K562 (cell line): ENCODE measurements around the gene AK5. TPM values are rescaled to one million over a fixed set of nuclear protein-coding genes. Genes with fewer than 3 reads are reported as not detected.

Experiments used
- ATAC-seq: fragments of 200-7000 bp; cut with Tn5 transposase; 3 replicates; pipeline ENCODE4 v1.9.1; 2020; ENCODE audit warnings: moderate library complexity
- BruUV-seq: library from RNA; stranded (reverse); fragments of 400-500 nt; replicated peaks from 2 replicates; lab custom pipeline; 2021; lab: Mats Ljungman, UMichigan
- CTCF ChIA-PET: fragments of 300-600 bp; formaldehyde crosslinking; extraction: SDS; loops from one replicate; lab custom pipeline; 2021; ENCODE audit warnings: low intra/inter-chr PET ratio; lab: Yijun Ruan, JAX
- POLR2A ChIA-PET: fragments of 300-600, 350-650 bp; sonication (Branson Sonifier 250); formaldehyde crosslinking; extraction: SDS; loops from one replicate; lab custom pipeline; 2021; ENCODE audit warnings: antibody characterized with exemption, inconsistent platforms; lab: Yijun Ruan, JAX
- DNase-seq, 4 experiments: peaks; one replicate each; pipeline versions ENCODE4 v3.0.0 to v3.0.0-alpha.2; 2011 to 2018; ENCODE audit warnings: low spot score in 3 of 4, mixed read lengths in 3 of 4; ENCODE audit errors: extremely low read depth in 1 of 4
- FAIRE-seq: peaks from 2 replicates; lab custom pipeline; 2011; peaks lifted over from hg19 to GRCh38; lab: Jason Lieb, UNC
- H2AFZ ChIP-seq: 2 replicates; pipeline ENCODE4 v1.6.0; 2011; ENCODE audit warnings: low read depth, low read length, control low read depth, inconsistent platforms
- H3K27ac ChIP-seq: fragments of 200-600 bp; 3 replicates; pipeline ENCODE4 v1.8.0; 2011; ENCODE audit warnings: low read depth, mild to moderate bottlenecking, control low read depth, inconsistent platforms, low read length, moderate library complexity, mixed read lengths; ENCODE audit errors: extremely low read depth
- H3K27me3 ChIP-seq, 2 experiments: fragments of 300-600 bp in 1 of 2; 2 replicates in 1 of 2; 3 replicates in 1 of 2; pipeline versions ENCODE4 v1.6.0 to v1.8.0; 2011; ENCODE audit warnings: inconsistent platforms in 2 of 2, low read length in 2 of 2, mild to moderate bottlenecking in 1 of 2, mixed read lengths in 1 of 2, moderate library complexity in 1 of 2; ENCODE audit not compliant: control insufficient read depth in 2 of 2, insufficient read depth in 2 of 2
- H3K36me3 ChIP-seq: fragments of 300-600 bp; 3 replicates; pipeline ENCODE4 v1.8.0; 2011; ENCODE audit warnings: mild to moderate bottlenecking, low read length, inconsistent platforms; ENCODE audit not compliant: control insufficient read depth, insufficient read depth
- H3K4me1 ChIP-seq, 2 experiments: fragments of 200-600 bp in 1 of 2; replicated peaks in 1 of 2; 2 replicates in 1 of 2; 3 replicates in 1 of 2; pipeline versions ENCODE4 v1.5.1 to v1.8.0; 2011; ENCODE audit warnings: inconsistent platforms in 2 of 2, low read length in 2 of 2, mild to moderate bottlenecking in 1 of 2, mixed read lengths in 1 of 2, moderate library complexity in 1 of 2; ENCODE audit not compliant: control insufficient read depth in 2 of 2, insufficient read depth in 2 of 2
- H3K4me2 ChIP-seq: 2 replicates; pipeline ENCODE4 v1.6.1; 2011; ENCODE audit warnings: low read length, control low read depth, inconsistent platforms, mixed read lengths; ENCODE audit not compliant: insufficient read depth
- H3K4me3 ChIP-seq: fragments of 200-600 bp; sonication (generic), shearing (Covaris generic); 2 replicates; pipeline ENCODE4 v1.5.1; 2016; ENCODE audit warnings: control low read depth, inconsistent platforms
- H3K79me2 ChIP-seq: fragments of 200-600 bp; 3 replicates; pipeline ENCODE4 v1.8.0; 2011; ENCODE audit warnings: low read length, inconsistent platforms; ENCODE audit not compliant: control insufficient read depth, insufficient read depth
- H3K9ac ChIP-seq, 2 experiments: 2 replicates each; pipeline versions ENCODE4 v1.6.0 to v1.6.1; 2011; ENCODE audit warnings: low read depth in 2 of 2, low read length in 2 of 2, control low read depth in 1 of 2, inconsistent platforms in 1 of 2, mild to moderate bottlenecking in 1 of 2, mixed read lengths in 1 of 2; ENCODE audit not compliant: insufficient read depth in 1 of 2
- H3K9me1 ChIP-seq: one replicate; pipeline ENCODE4 v1.6.0; 2011; ENCODE audit warnings: inconsistent platforms, mild to moderate bottlenecking, low read length, moderate library complexity; ENCODE audit not compliant: control insufficient read depth, insufficient read depth
- H3K9me3 ChIP-seq: replicated peaks from 2 replicates; pipeline ENCODE4 v1.5.1; 2011; ENCODE audit warnings: low read depth, low read length, inconsistent platforms; ENCODE audit not compliant: control insufficient read depth, insufficient read depth
- H4K20me1 ChIP-seq: replicated peaks from 2 replicates; pipeline ENCODE4 v1.6.1; 2011; ENCODE audit warnings: low read length, inconsistent platforms, mixed read lengths; ENCODE audit not compliant: control insufficient read depth, insufficient read depth
- ESRRA ChIP-seq: fragments of 450-650 bp; IDR thresholded peaks from 2 replicates; pipeline ENCODE4 v1.6.1; 2014; ENCODE audit warnings: low read depth, mild to moderate bottlenecking, moderate library complexity, borderline replicate concordance
- FOSL1 ChIP-seq: fragments of 200-800 bp; sonication (Bioruptor generic); conservative IDR thresholded peaks from 2 replicates; pipeline ENCODE4 v1.6.1; 2016; ENCODE audit warnings: missing genetic modification characterization, missing compliant biosample characterization
- MAZ ChIP-seq, 2 experiments: fragments of 450-650 bp in 1 of 2; sonication (generic) in 1 of 2; formaldehyde crosslinking; IDR thresholded peaks in 1 of 2; conservative IDR thresholded peaks in 1 of 2; 2 replicates each; pipeline versions ENCODE4 v1.4.0 to v1.5.0; 2020; ENCODE audit warnings: mild to moderate bottlenecking in 1 of 2, missing genetic modification reagents in 1 of 2
- NBN ChIP-seq: fragments of 450-650 bp; IDR thresholded peaks from 2 replicates; pipeline ENCODE4 v1.6.1; 2016; ENCODE audit warnings: low read depth, mild to moderate bottlenecking
- NR2C2 ChIP-seq, 2 experiments: fragments of 200-800 bp in 1 of 2; sonication (Bioruptor generic) in 1 of 2; sonication (generic) in 1 of 2; formaldehyde crosslinking in 1 of 2; IDR thresholded peaks; 2 replicates each; pipeline versions ENCODE4 v1.6.1 to v1.8.0; 2016 to 2022; ENCODE audit warnings: mild to moderate bottlenecking in 1 of 2, missing compliant biosample characterization in 1 of 2, missing genetic modification characterization in 1 of 2, missing genetic modification reagents in 1 of 2
- PML ChIP-seq: IDR thresholded peaks from 2 replicates; pipeline ENCODE4 v1.6.1; 2012; ENCODE audit warnings: low read length, inconsistent platforms
- SOX6 ChIP-seq: fragments of 450-650 bp; IDR thresholded peaks from 2 replicates; pipeline ENCODE4 v1.6.1; 2014; ENCODE audit warnings: mild to moderate bottlenecking
- TCF7L2 ChIP-seq: fragments of 150-350 bp; IDR thresholded peaks from 2 replicates; pipeline ENCODE4 v1.6.1; 2016; ENCODE audit warnings: low read depth, mild to moderate bottlenecking, low read length, moderate library complexity
- TRIM24 ChIP-seq, 2 experiments: fragments of 450-650 bp; IDR thresholded peaks; 2 replicates each; pipeline ENCODE4 v1.6.1; 2016
- USF1 ChIP-seq: sonication (generic); formaldehyde crosslinking; IDR thresholded peaks from 2 replicates; pipeline ENCODE4 v1.9.0; 2022; ENCODE audit warnings: mild to moderate bottlenecking, missing genetic modification reagents
- ZBTB1 ChIP-seq: sonication (generic); formaldehyde crosslinking; IDR thresholded peaks from 2 replicates; pipeline ENCODE4 v1.8.1; 2023; ENCODE audit warnings: missing genetic modification reagents, low read depth, mild to moderate bottlenecking, borderline replicate concordance
- ZBTB12 ChIP-seq: fragments of 250-450 bp; sonication (Bioruptor Pico); IDR thresholded peaks from 2 replicates; pipeline ENCODE4 v1.4.0; 2020
- ZFX ChIP-seq: sonication (generic); formaldehyde crosslinking; IDR thresholded peaks from 2 replicates; pipeline ENCODE4 v1.8.0; 2022; ENCODE audit warnings: mild to moderate bottlenecking, missing genetic modification reagents, moderate library complexity
- ZMIZ1 ChIP-seq, 2 experiments: fragments of 150-350 bp in 1 of 2; IDR thresholded peaks; 2 replicates each; pipeline ENCODE4 v1.6.1; 2012 to 2016; ENCODE audit warnings: low read depth in 2 of 2, low read length in 2 of 2, mild to moderate bottlenecking in 1 of 2, moderate library complexity in 1 of 2
- ZNF408 ChIP-seq: fragments of 250-450 bp; sonication (Bioruptor Pico); IDR thresholded peaks from 2 replicates; pipeline ENCODE4 v1.4.0; 2020; ENCODE audit warnings: low read depth, mild to moderate bottlenecking, moderate library complexity
- ZNF507 ChIP-seq: conservative IDR thresholded peaks from 2 replicates; pipeline ENCODE4 v1.6.1; 2017; ENCODE audit warnings: missing genetic modification characterization, missing compliant biosample characterization
- WGBS: fragments of 100-300 bp; shearing (Covaris generic); methylation state at CpG from one replicate; pipeline ENCODE4 v1.1.6; 2016; ENCODE audit warnings: low coverage, mixed read lengths; ENCODE audit not compliant: insufficient coverage; ENCODE audit errors: missing lambda C conversion rate; 5-methylcytosine and 5-hydroxymethylcytosine counted together
- in situ Hi-C: fragments of 300-500 bp; cut with MboI; formaldehyde crosslinking; loops from 4 replicates; pipeline ENCODE4 v1.15.0; 2018; ENCODE audit warnings: inconsistent platforms, mixed read lengths
- intact Hi-C: fragments of 100-400 bp; cut with micrococcal nuclease; formaldehyde crosslinking; loops from 2 replicates; pipeline ENCODE4 v1.14.2; 2022
- polyA plus RNA-seq, 8 experiments: library from polyadenylated mRNA; depleted of rRNA in 4 of 8; stranded (reverse) in 5 of 8; unstranded in 3 of 8; fragments of >200 nt; fragmentation: Nextera tagmentation in 2 of 8; fragmentation: Illumina TruSeq in 1 of 8; extraction: Ambion mirVana in 2 of 8; extraction: Trizol in 1 of 8; gene quantifications; 2 replicates each; pipeline versions ENCODE4 v1.2.1 to v1.2.3, GENCODE V29; 2011 to 2014; ENCODE audit warnings: inconsistent platforms in 1 of 8, missing spikeins in 1 of 8
- total RNA-seq, 7 experiments: library from RNA; depleted of rRNA in 6 of 7; stranded (reverse); fragments of >200 nt in 6 of 7; fragmentation: Illumina TruSeq in 2 of 7; extraction: Trizol in 2 of 7; gene quantifications; 2 replicates each; pipeline versions ENCODE4 v1.2.1 to v1.2.3, GENCODE V29; 2011 to 2021; ENCODE audit warnings: low replicate concordance in 1 of 7

AK5 gene
- total and polyA plus RNA-seq, 9 of the 15 experiments (the other 6 are each of a cell fraction or from before 2014, with no cell fraction given) = 0.06 TPM; not detected in 8

- CTCF ChIA-PET = no interaction called here
- in situ Hi-C loops = no loop called here
- TF ChIP-seq ZBTB1 (CRISPR knock-in tag) (no peak), ZMIZ1 (IDR thresholded peaks at IDR 0.05; ENCODE audit: low read depth in 2 of 2, low read length in 2 of 2) (no peak), ZNF408 (CRISPR knock-in tag) (no peak), NR2C2 (CRISPR knock-in tag; IDR thresholded peaks at IDR 0.05) (no peak), NR2C2 (tag; IDR thresholded peaks at IDR 0.05) (peak; percentile 36; the same call in 1 of the 2 replicates), ESRRA (peak; percentile 43; the same call in 1 of the 2 replicates), ZNF507 (tag) (no peak), PML (no peak), FOSL1 (tag) (no peak), ZBTB12 (no peak), MAZ (CRISPR knock-in tag; conservative IDR thresholded peaks at IDR 0.05 in 1 of 2, IDR thresholded peaks at IDR 0.05 in 1 of 2) (peak in 1 of 2 experiments; percentile 40; a peak in 1 of 4 replicates), TRIM24 (IDR thresholded peaks at IDR 0.05) (no peak), NBN (no peak), USF1 (CRISPR knock-in tag) (peak; percentile 84), TCF7L2 (no peak), ZFX (CRISPR knock-in tag) (peak; percentile 72), SOX6 (peak; percentile 55; the same call in 1 of the 2 replicates)
These were observed 323.6 kb downstream of the AK5 start for GRCh38 chr1:77605246-77606026.

More at GRCh38 chr1:77605246-77606026, 323.6 kb downstream of the AK5 start:
- Histone ChIP-seq H3K36me3 (0 out of 3 replicates have a peak, but pooled peaks cover 3% of the 10 kb centered on the region), H3K27me3 (no peaks in the 10 kb centered on the region), H3K9ac (peak overlapping the region in 1 of 2 experiments; percentile 1; a peak in 1 of 4 replicates), H3K4me2 (no peak overlapping the region), H4K20me1 (no peaks in the 10 kb centered on the region), H3K27ac (no peak overlapping the region), H3K4me3 (no peak overlapping the region), H3K79me2 (peaks cover 18% of the 10 kb centered on the region; the same call in 2 of the 3 replicates), H2AFZ (no peak overlapping the region), H3K4me1 (peaks cover 4 to 6% of the 10 kb centered on the region in 2 experiments; a peak in 4 of 5 replicates), H3K9me3 (no peaks in the 10 kb centered on the region; the same call in 1 of the 2 replicates), H3K9me1 (no peaks in the 10 kb centered on the region)
- DNase-seq (peak in 1 of 4 experiments; percentile 63), ATAC-seq (peak; percentile 74), FAIRE-seq (no peak)
- POLR2A ChIA-PET = interaction anchor here (1.0 to 1.3 kb wide), 5 partner anchors 9 to 17 kb away, joined by 3 to 5 read pairs (median 3); no protein-coding TSS in a partner anchor
- 73% methylated on average over 5 of the region's 5 CpGs for WGBS
- intact Hi-C loops = no loop called here
- BruUV-seq = no TSS peak
